ENCODE data around the gene LRRC1.

Gene LRRC1

GRCh38 chr6:53831081-53831869 is 36.5 kb downstream of the LRRC1 start:
- no peak overlapping the region for H3K27ac ChIP-seq (ENCODE audit: low read length)
- H3K4me1 ChIP-seq (ENCODE audit: control insufficient read depth in 1 of 2, insufficient read depth in 2 of 2, low read length in 2 of 2) = peaks cover 25 to 31% of the 10 kb centered on the region in 2 donors
- no peaks in the 10 kb centered on the region for H3K36me3 ChIP-seq (ENCODE audit: control insufficient read depth in 1 of 2, insufficient read depth in 2 of 2, low read length in 2 of 2)
- H3K9me3 ChIP-seq (ENCODE audit: control insufficient read depth in 1 of 2, low read length in 2 of 2) = no peaks in the 10 kb centered on the region
- no peak overlapping the region for H3K4me3 ChIP-seq (ENCODE audit: low read depth in 1 of 2, low read length in 2 of 2)
- no peaks in the 10 kb centered on the region for H3K27me3 ChIP-seq (ENCODE audit: low read depth, low read length)

DNA sequence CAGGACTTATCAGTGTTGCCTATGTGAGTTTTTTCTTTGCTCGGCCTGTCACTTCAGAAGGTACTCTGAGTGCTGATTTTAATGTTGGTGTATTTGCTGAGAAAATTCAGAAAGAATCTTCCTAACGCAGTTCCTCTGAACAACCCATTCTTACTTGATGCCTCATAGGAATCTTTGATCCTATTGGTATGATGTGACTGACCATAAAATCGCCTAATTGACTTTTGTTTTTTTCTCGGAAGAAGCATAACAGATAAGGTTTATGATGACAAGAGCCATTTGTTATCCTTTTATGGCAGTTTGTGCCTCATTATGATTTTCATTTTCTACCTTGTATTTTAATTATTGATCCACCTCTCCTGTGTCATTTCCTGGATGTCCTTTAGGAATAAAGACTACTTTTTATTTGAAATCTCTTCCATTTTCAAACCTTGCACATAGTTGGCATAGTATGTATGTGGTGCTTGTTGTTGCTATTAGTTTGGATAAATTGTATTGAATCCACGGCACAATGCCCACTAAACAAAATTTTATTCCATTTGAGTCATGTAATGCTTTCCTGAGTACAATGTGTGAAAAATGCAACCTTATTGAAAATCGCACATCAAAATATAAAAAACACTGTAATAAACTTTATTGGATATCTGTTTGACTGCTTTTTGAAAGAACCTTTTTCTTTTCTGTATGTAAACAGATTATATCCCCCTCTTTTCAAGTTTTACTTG is 37.3 kb downstream of the LRRC1 start:
- Histone ChIP-seq H3K36me3 (ENCODE audit: control insufficient read depth in 1 of 2, insufficient read depth in 2 of 2, low read length in 2 of 2) (no peaks in the 10 kb centered on the region), H3K27ac (ENCODE audit: low read length) (no peak overlapping the region)

DNA sequence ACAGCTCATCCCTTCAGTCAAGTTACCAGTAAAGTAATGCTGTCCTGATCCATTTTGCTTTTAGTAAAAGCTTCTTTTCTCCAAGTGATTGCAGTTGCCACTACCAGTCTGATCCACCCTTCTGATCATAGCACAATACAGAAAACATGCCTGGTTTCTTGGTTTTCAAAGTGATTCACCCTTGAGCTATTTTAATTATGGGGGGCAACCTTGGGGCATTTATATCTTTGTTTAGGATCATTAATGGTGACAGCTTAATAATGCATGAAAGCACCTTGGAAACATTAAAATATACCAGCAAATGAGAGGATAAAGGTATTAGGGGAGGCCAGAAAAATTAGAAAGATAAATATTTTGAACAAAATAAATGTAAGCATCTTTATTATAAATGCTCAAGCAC is 38.4 kb downstream of the LRRC1 start:
- peaks cover 12 to 16% of the 10 kb centered on the region in 2 donors for H3K4me1 ChIP-seq (ENCODE audit: control insufficient read depth in 1 of 2, insufficient read depth in 2 of 2, low read length in 2 of 2)
- no peaks in the 10 kb centered on the region for H3K27me3 ChIP-seq (ENCODE audit: low read depth, low read length)
- no peak overlapping the region for H3K27ac ChIP-seq (ENCODE audit: low read length)
- H3K4me3 ChIP-seq (ENCODE audit: low read depth in 1 of 2, low read length in 2 of 2) = no peak overlapping the region
- no peaks in the 10 kb centered on the region for H3K9me3 ChIP-seq (ENCODE audit: control insufficient read depth in 1 of 2, low read length in 2 of 2)
- H3K36me3 ChIP-seq (ENCODE audit: control insufficient read depth in 1 of 2, insufficient read depth in 2 of 2, low read length in 2 of 2) = no peaks in the 10 kb centered on the region

More for the DNA sequence above, 37.3 kb downstream of the LRRC1 start:
- H3K4me1 ChIP-seq (ENCODE audit: control insufficient read depth in 1 of 2, insufficient read depth in 2 of 2, low read length in 2 of 2) = peaks cover 21 to 23% of the 10 kb centered on the region in 2 donors
- no peak overlapping the region for H3K4me3 ChIP-seq (ENCODE audit: low read depth in 1 of 2, low read length in 2 of 2)
- no peaks in the 10 kb centered on the region for H3K9me3 ChIP-seq (ENCODE audit: control insufficient read depth in 1 of 2, low read length in 2 of 2)
- no peaks in the 10 kb centered on the region for H3K27me3 ChIP-seq (ENCODE audit: low read depth, low read length)

DNA sequence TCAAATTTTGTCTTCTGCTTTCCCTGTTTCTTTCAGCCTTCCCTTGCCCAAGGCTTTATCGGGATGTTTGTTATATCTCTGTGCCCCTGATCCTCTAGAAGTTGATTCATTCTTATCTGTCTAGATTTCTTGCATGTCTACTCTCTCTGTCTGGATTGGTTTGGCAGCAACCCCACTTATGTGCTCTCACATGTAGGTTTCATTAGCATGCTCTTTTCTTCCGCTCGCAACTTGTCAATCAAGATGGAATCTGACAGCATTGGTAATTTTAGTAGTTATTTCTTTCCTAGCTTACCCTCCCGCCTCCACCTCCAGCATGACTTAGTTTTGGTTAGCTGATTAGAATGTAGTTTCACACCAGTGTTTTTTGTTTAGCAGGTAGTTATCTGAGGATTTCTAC is 39.3 kb downstream of the LRRC1 start:
- Histone ChIP-seq H3K9me3 (ENCODE audit: control insufficient read depth in 1 of 2, low read length in 2 of 2) (no peaks in the 10 kb centered on the region), H3K36me3 (ENCODE audit: control insufficient read depth in 1 of 2, insufficient read depth in 2 of 2, low read length in 2 of 2) (no peaks in the 10 kb centered on the region), H3K27ac (ENCODE audit: low read length) (no peak overlapping the region), H3K27me3 (ENCODE audit: low read depth, low read length) (no peaks in the 10 kb centered on the region), H3K4me1 (ENCODE audit: control insufficient read depth in 1 of 2, insufficient read depth in 2 of 2, low read length in 2 of 2) (peaks cover 4 to 21% of the 10 kb centered on the region in 2 donors), H3K4me3 (ENCODE audit: low read depth in 1 of 2, low read length in 2 of 2) (no peak overlapping the region)

- H3K4me3 ChIP-seq (ENCODE audit: low read depth in 1 of 2, low read length in 2 of 2) = no peak overlapping the region
- peaks cover 1 to 16% of the 10 kb centered on the region in 2 donors for H3K4me1 ChIP-seq (ENCODE audit: control insufficient read depth in 1 of 2, insufficient read depth in 2 of 2, low read length in 2 of 2)
- no peaks in the 10 kb centered on the region for H3K27me3 ChIP-seq (ENCODE audit: low read depth, low read length)
- H3K27ac ChIP-seq (ENCODE audit: low read length) = no peak overlapping the region
- no peaks in the 10 kb centered on the region for H3K36me3 ChIP-seq (ENCODE audit: control insufficient read depth in 1 of 2, insufficient read depth in 2 of 2, low read length in 2 of 2)
- H3K9me3 ChIP-seq (ENCODE audit: control insufficient read depth in 1 of 2, low read length in 2 of 2) = no peaks in the 10 kb centered on the region
These were observed 43.3 kb downstream of the LRRC1 start for GRCh38 chr6:53837865-53838769.

- no peak overlapping the region for H3K4me3 ChIP-seq (ENCODE audit: low read depth in 1 of 2, low read length in 2 of 2)
- H3K9me3 ChIP-seq (ENCODE audit: control insufficient read depth in 1 of 2, low read length in 2 of 2) = no peaks in the 10 kb centered on the region
- H3K36me3 ChIP-seq (ENCODE audit: control insufficient read depth in 1 of 2, insufficient read depth in 2 of 2, low read length in 2 of 2) = no peaks in the 10 kb centered on the region
- no peak overlapping the region for H3K27ac ChIP-seq (ENCODE audit: low read length)
- H3K4me1 ChIP-seq (ENCODE audit: control insufficient read depth in 1 of 2, insufficient read depth in 2 of 2, low read length in 2 of 2) = peaks cover 0 to 16% of the 10 kb centered on the region in 2 donors
- no peaks in the 10 kb centered on the region for H3K27me3 ChIP-seq (ENCODE audit: low read depth, low read length)
These were observed 45.2 kb downstream of the LRRC1 start for GRCh38 chr6:53840027-53840426.

GRCh38 chr6:53845280-53846195 is 50.7 kb downstream of the LRRC1 start:
- Histone ChIP-seq H3K27me3 (ENCODE audit: low read depth, low read length) (no peaks in the 10 kb centered on the region), H3K4me1 (ENCODE audit: control insufficient read depth in 1 of 2, insufficient read depth in 2 of 2, low read length in 2 of 2) (no peaks in the 10 kb centered on the region), H3K9me3 (ENCODE audit: control insufficient read depth in 1 of 2, low read length in 2 of 2) (no peaks in the 10 kb centered on the region), H3K36me3 (ENCODE audit: control insufficient read depth in 1 of 2, insufficient read depth in 2 of 2, low read length in 2 of 2) (no peaks in the 10 kb centered on the region), H3K4me3 (ENCODE audit: low read depth in 1 of 2, low read length in 2 of 2) (no peak overlapping the region), H3K27ac (ENCODE audit: low read length) (no peak overlapping the region)

GRCh38 chr6:53846250-53846649 is 51.4 kb downstream of the LRRC1 start:
- Histone ChIP-seq H3K36me3 (ENCODE audit: control insufficient read depth in 1 of 2, insufficient read depth in 2 of 2, low read length in 2 of 2) (no peaks in the 10 kb centered on the region), H3K27me3 (ENCODE audit: low read depth, low read length) (no peaks in the 10 kb centered on the region), H3K4me1 (ENCODE audit: control insufficient read depth in 1 of 2, insufficient read depth in 2 of 2, low read length in 2 of 2) (no peaks in the 10 kb centered on the region), H3K27ac (ENCODE audit: low read length) (no peak overlapping the region), H3K4me3 (ENCODE audit: low read depth in 1 of 2, low read length in 2 of 2) (no peak overlapping the region), H3K9me3 (ENCODE audit: control insufficient read depth in 1 of 2, low read length in 2 of 2) (no peaks in the 10 kb centered on the region)

GRCh38 chr6:53847796-53848314 is 53.0 kb downstream of the LRRC1 start:
- Histone ChIP-seq H3K4me1 (ENCODE audit: control insufficient read depth in 1 of 2, insufficient read depth in 2 of 2, low read length in 2 of 2) (no peaks in the 10 kb centered on the region), H3K27me3 (ENCODE audit: low read depth, low read length) (no peaks in the 10 kb centered on the region), H3K9me3 (ENCODE audit: control insufficient read depth in 1 of 2, low read length in 2 of 2) (no peaks in the 10 kb centered on the region), H3K4me3 (ENCODE audit: low read depth in 1 of 2, low read length in 2 of 2) (no peak overlapping the region), H3K27ac (ENCODE audit: low read length) (no peak overlapping the region), H3K36me3 (ENCODE audit: control insufficient read depth in 1 of 2, insufficient read depth in 2 of 2, low read length in 2 of 2) (no peaks in the 10 kb centered on the region)

GRCh38 chr6:53850527-53850926 is 55.7 kb downstream of the LRRC1 start:
- Histone ChIP-seq H3K9me3 (ENCODE audit: control insufficient read depth in 1 of 2, low read length in 2 of 2) (no peaks in the 10 kb centered on the region), H3K4me3 (ENCODE audit: low read depth in 1 of 2, low read length in 2 of 2) (no peak overlapping the region), H3K27me3 (ENCODE audit: low read depth, low read length) (no peaks in the 10 kb centered on the region), H3K36me3 (ENCODE audit: control insufficient read depth in 1 of 2, insufficient read depth in 2 of 2, low read length in 2 of 2) (no peaks in the 10 kb centered on the region), H3K27ac (ENCODE audit: low read length) (no peak overlapping the region), H3K4me1 (ENCODE audit: control insufficient read depth in 1 of 2, insufficient read depth in 2 of 2, low read length in 2 of 2) (no peaks in the 10 kb centered on the region)

Measured in muscle layer of duodenum (tissue), 2 donors.